Sciatic nerve (tissue), 2 donors: ENCODE data around the gene SLC6A12. TPM values are rescaled to one million over a fixed set of nuclear protein-coding genes. Genes with fewer than 3 reads are reported as not detected.
A peak's percentile ranks its signal among the peaks of the same experiment; 100 is the strongest.

Experiments
- ATAC-seq: fragments of 200-7000 bp; cut with Tn5 transposase; one replicate; pipeline ENCODE4 v1.9.1; 2020; ENCODE audit warnings: mild to moderate bottlenecking, moderate library complexity
- DNase-seq: peaks from one replicate; pipeline ENCODE4 v3.0.0-alpha.2; 2020; ENCODE audit warnings: low spot score
- intact Hi-C: fragments of 100-400 bp; cut with DNase I; formaldehyde crosslinking; loops from one replicate; pipeline ENCODE4 v1.14.2; 2022
- total RNA-seq: library from RNA; stranded (reverse); fragmentation: NEBNext Ultra II Directional; extraction: Animal tissue kit (Norgen Biotek cat#: 25700); gene quantifications from one replicate; pipeline ENCODE4 v1.2.1, GENCODE V29; 2021
- donor health status: DM: no; HTN: no; CAD: no.
- donor health status: DM: no; HTN: no; CAD: no.

The SLC6A12 gene
- 0.40 TPM for total RNA-seq

DNA sequence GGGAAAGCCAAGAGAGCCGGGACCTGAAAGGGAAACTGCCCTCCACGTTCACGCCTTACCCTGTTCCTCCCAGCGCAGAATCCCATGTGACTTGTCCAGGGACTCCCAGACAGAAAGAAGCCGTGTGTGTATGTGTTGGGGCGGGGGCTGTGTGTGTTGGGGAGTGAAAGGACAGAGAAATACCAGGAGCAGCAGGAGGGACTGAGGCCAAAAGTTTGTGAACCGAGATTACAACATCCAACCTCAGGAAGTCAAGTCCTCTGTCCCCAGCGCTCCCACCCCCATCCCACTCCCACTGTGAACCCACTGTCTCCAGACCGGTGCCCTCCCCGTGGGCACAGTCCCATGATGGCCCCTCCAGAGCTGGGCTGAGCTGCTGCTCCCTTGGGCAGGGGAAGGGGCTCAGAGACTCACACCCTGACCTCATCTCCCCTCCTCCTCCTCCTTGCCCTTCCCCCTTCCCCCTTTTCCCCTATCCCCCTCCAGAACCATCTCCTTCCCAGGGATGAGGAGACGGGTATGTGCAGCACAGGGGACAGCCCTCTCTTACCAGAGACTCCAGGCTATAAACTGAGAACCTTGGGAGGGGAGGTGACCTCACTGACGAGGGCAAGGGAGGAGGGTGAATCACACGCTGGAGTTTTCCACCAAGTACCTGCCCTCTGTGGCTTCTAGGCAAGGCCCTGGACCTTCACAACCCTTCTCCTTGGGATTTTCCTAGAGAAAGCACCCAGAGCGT lies at the start of gene SLC6A12:
TSS of gene SLC6A12 (minus strand) at position 155 of the 739 bp plus-strand sequence. CDS start 4,171 bp downstream, outside the sequence.
- intact Hi-C loops, result no loop called here
- peak; percentile 34 for ATAC-seq
- DNase-seq, result no peak

- intact Hi-C loops, result no loop called here
- ATAC-seq (no peak), DNase-seq (no peak)
Measured at GRCh38 chr12:263574-263973, 49.6 kb upstream of the SLC6A12 start.

DNA sequence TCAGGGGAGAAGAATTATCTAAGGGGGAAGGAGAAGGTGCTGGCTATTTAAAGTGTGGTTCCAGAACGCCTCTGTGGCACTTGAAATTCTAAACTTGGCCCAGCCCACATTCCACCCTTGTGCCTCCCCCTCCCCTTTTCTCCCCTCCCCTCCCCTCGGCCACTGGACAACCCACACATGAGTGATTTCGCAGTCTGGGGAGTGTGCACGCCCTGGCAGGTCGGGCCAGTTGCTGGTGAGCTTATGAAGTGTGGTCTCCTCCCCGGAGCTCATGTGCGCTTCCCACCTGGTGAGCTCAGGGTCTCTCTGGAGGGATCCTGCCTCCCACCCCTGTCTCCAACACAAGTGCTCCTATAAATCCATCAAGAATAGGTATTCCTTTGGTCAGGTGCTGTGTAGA lies 48.9 kb upstream of the SLC6A12 start, which contains the start of gene SLC6A13:
TSS of gene SLC6A13 (minus strand) at position 20 of the 400 bp plus-strand sequence. CDS start 2,784 bp downstream, outside the sequence.
- DNase-seq (no peak), ATAC-seq (no peak)
- intact Hi-C loops, result no loop called here

- DNase-seq (no peak), ATAC-seq (no peak)
- intact Hi-C loops, result no loop called here
Measured at GRCh38 chr12:262113-262512, 48.2 kb upstream of the SLC6A12 start.

DNA sequence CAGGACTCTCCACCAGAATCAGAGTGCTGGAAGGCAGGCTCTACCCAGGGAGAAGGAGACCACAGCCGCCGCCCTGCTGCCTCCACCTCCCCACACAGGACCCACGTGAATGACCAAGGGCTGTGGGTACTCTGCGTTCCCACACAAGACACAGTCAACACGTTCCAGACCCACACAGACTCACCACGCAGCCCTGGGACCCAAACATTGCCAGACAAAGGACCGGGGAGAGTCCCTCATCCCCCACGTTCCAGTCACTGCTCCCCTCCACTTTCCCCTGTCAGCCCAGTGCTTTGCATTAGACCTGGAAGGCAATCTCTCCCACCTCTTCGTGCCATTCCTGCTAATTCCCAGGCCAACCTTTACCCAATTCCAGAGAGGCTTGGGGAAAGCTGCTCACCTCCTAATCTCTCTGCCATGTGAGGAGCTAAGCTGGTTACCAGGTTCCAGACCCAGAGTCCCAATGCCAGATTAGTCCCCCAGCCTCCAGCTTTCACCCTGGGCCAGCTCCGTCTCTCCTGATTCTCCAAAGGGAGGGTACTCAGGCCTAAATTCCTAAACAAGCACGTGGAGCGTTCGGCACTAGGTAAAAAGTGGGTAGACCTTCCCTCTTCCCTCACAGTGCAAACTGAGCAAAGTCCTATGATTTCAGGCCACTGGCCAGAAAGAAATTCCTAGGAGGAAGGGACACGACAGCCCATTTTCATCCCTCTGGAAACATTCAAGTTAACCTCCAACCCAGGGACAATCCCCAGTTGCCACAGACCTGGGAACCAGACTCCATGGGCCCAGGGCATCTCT lies 43.8 kb upstream of the SLC6A12 start:
- intact Hi-C loops, result no loop called here
- ATAC-seq (no peak), DNase-seq (no peak)

GRCh38 chr12:256958-257357 lies 43.0 kb upstream of the SLC6A12 start:
- ATAC-seq, result no peak
- no peak for DNase-seq
- intact Hi-C loops, result no loop called here

DNA sequence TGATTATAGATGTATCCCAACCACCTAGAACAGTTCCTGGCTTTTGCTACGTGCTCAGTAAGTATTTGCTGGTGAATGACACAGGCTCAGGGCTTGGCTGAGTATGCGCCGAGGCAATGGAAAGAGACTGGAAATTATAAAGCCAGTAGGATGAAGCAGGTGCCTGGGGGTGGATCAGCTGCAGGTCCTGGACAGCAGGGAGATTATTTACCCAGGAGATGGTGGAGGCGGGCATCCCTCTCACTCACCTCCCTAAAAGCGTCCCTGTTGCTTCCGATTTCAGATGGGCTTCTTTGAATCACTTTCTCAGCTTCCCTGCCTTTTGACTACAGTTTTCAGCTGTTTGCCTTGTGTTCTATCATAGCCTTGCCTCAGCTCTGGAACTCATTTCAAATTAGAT lies 42.3 kb upstream of the SLC6A12 start:
- DNase-seq (no peak), ATAC-seq (no peak)
- intact Hi-C loops, result no loop called here

- intact Hi-C loops, result no loop called here
- DNase-seq (no peak), ATAC-seq (no peak)
Measured at GRCh38 chr12:254912-255311, 41.0 kb upstream of the SLC6A12 start.

- no peak for ATAC-seq
- no peak for DNase-seq
- intact Hi-C loops, result no loop called here
Measured at GRCh38 chr12:254039-254438, 40.1 kb upstream of the SLC6A12 start.

- ATAC-seq, result no peak
- no peak for DNase-seq
- intact Hi-C loops, result no loop called here
Measured at GRCh38 chr12:253116-253831, 39.3 kb upstream of the SLC6A12 start.

GRCh38 chr12:252636-253035 lies 38.7 kb upstream of the SLC6A12 start:
- DNase-seq, result no peak
- intact Hi-C loops, result no loop called here
- ATAC-seq, result no peak

- ATAC-seq (no peak), DNase-seq (no peak)
- intact Hi-C loops, result no loop called here
Measured at GRCh38 chr12:247271-247670, 33.3 kb upstream of the SLC6A12 start.

- intact Hi-C loops, result no loop called here
- DNase-seq, result no peak
- no peak for ATAC-seq
Measured at GRCh38 chr12:243381-243780, 29.4 kb upstream of the SLC6A12 start.

DNA sequence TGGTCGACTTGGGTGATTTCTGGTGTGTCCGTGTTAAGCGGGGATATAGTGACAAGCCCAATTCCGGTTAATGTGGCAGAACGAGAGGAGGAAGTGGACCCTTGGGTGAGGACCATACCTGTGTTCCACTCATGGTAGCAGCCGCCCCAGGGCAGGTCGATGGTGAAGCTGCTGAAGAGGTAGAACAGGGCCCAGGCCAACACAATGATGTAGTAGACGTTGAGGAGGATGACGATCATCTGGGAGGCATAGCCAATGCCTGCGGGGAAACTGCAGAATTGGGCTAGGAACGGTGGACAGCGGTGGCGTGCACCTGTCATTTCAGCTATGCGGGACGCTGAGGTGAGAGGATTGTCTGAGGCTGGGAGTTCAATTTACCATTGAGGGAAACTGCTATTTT lies 28.5 kb upstream of the SLC6A12 start:
- no peak for ATAC-seq
- peak; percentile 30 for DNase-seq
- intact Hi-C loops, result no loop called here

GRCh38 chr12:241266-241665 lies 27.3 kb upstream of the SLC6A12 start:
- no peak for ATAC-seq
- DNase-seq, result peak; percentile 34
- intact Hi-C loops, result no loop called here

DNA sequence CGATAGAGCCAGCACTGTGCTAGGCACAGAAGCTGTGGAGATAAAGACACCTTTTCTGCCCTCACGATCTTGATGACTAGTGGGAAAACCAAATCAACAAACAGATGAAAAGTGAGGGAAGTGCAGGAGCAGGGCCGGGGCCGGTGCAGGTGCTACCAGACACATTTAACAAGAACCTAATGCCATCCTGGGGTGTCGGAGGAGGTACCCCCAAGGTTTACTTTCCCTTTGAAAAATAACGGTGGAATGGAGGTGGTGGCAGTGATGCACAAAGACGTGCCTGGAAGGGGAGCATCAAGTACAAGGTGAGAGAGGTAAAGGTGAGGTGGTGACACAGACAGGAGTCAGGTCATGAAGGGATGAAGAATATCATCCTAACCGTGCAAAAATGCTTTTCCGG lies 26.6 kb upstream of the SLC6A12 start:
- DNase-seq (peak; percentile 13), ATAC-seq (no peak)
- intact Hi-C loops, result no loop called here

DNA sequence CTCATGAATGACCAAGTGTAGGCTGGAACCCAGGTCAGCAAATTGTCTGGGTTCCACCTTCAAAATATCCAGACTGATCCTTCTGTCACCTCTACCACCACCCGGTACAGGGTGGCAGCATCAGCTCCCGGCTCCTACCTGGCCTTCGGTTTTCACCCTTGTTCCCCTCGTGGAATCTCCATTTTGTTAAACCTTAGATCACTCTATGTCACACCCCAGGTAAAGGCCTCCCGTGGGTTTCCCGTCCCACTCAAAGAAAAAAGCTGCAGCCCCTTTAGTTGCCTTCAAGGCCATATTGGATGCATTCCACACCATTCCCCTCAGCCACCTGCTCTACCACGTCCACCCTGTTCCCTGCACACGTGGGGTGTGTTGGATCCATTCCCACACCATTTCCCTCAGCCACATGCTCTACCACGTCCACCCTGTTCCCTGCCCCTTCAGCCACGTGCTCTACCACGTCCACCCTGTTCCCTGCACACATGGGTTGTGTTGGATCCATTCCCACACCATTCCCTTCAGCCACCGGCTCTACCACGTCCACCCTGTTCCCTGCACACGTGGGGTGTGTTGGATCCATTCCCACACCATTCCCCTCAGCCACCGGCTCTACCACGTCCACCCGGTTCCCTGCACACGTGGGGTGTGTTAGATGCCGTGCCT lies 24.9 kb upstream of the SLC6A12 start:
- DNase-seq (peak; percentile 7), ATAC-seq (no peak)
- intact Hi-C loops, result no loop called here

DNA sequence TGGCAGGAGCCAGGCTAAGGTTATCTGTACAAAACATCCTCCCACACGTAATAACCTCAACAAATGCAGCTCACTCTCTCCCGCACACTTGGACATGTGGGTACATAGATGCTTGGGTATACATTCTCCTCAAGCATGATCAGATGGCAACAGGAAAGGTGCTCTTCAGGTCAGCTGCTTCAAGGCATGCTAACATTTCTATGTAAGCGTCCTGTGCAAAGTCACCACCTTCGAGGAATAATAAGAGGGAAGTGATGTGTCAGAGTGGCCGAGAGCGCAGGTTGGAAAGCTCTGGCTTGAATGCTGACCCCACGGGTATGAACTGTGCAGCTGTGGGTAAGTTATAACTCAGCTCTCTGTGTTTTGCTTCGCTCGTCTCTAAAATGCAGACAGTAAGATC lies 24.2 kb upstream of the SLC6A12 start:
- intact Hi-C loops, result no loop called here
- DNase-seq, result peak; percentile 15
- no peak for ATAC-seq
